Measurements from ENCODE around the gene CLSTN1. TPM values are rescaled to one million over a fixed set of nuclear protein-coding genes. Genes with fewer than 3 reads are reported as not detected.

CLSTN1 gene
- total RNA-seq, 1 experiment from 2014 or later = 72.2 TPM

DNA sequence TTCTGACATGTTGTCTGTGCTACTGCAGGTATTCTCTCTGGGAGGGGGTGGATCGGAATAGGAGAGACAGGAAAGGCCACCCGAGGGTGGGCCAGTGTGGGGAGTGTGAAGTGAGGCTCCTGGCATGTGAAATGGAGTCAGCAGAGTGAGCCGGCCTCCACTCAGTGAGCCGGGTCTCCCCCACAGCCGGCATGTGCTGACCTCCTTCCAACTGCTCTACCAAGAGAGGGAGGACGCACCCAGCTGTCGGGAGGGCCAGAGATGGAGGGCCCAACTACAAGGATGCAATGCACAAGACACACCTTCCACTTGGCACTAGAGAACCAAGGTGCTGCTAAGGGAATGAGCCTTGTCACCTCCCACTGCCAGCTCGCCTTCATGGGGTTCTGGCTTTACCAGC lies 28.2 kb upstream of the CLSTN1 start:
- DNase-seq (ENCODE audit: low read depth) = no peak

- no peak for DNase-seq (ENCODE audit: low read depth)
Measured at GRCh38 chr1:9850442-9851162, 26.8 kb upstream of the CLSTN1 start.

DNA sequence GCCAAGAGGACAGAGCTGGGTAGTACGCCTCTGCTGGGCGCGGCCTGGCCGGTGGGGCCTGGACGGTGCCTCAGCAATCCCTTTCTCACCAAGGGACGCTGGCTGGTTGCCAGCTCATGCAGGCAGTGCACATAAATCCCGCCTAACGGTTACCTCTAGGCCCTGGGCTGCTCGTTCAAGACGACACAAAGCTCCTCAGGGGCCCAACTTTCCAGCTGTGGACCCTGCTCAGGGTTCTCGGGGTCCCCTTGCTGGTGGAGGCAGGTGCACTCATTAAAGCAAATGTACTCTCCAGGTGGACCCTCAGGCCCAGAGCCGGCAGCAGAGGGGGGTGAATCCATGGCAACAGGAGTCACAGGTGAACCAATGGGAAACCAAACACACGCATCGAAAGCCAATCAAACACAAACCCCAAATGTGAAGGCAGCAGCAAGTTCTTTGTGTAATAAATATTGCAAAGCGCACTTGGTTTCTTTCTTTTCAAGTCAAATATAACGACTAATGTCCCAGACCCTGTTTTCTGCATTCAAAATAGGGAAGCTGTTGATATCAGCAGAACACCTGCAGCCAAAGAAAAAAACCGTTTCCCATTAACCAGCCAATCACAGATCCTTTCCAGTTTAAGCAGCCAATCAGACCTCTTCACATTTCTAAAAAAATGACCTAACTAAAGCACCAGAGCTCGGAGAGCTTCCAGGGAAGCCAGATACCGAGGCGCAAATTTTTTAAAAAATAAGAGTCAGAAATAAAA lies 26.1 kb upstream of the CLSTN1 start:
- no peak for DNase-seq (ENCODE audit: low read depth)

GRCh38 chr1:9848022-9848421 lies 24.3 kb upstream of the CLSTN1 start:
- no peak for DNase-seq (ENCODE audit: low read depth)

GRCh38 chr1:9847269-9847668 lies 23.5 kb upstream of the CLSTN1 start:
- DNase-seq (ENCODE audit: low read depth) = no peak

DNA sequence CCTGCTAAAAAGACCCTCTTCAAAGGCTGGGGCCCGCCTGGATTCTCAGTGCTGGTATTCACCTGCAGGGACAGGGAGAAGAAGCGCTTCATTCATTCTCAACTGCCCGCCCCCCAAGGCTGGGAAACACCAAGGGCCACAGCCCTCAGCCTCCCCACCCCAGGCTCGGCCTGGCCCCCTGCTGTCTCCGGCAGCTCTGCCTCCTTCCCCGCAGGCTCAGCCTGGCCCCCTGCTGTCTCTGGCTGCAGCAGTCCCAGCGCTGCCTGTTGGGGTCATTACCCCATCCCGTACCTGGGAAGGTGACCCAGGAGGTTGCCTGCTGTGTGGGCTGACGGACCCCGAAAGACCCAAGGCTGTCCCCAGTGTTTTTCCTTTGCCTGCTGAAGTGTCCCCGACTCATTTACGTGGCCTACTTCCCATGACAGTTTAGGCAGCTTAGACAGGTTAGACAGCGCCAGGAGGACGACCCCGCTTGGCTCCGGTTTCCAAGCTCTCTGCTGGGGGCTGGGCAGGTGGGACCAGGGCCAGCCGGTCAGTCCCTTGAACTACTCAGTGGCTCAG lies 22.9 kb upstream of the CLSTN1 start:
- DNase-seq (ENCODE audit: low read depth) = no peak

DNA sequence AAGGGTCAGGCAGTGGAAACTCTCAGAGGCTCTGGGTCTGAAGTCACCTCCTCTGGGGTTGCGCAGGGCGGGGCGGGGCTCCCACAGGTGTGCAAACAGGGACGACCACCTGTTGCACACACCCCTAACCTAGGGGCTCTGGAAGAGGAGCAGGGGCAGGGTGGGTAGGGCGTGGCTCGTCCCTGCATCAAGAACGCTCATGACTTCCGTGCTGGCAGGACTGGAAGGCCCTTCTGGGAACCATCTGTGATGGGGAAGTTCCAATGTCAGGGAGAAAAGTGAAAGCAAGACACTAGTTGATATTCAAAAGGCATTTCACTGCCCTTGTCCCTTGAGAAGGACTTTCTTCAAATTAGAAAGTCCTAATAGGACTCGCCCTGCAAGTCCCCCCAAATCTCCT lies 22.1 kb upstream of the CLSTN1 start:
- no peak for DNase-seq (ENCODE audit: low read depth)

GRCh38 chr1:9844756-9845155 lies 21.0 kb upstream of the CLSTN1 start:
- DNase-seq (ENCODE audit: low read depth) = no peak

- DNase-seq (ENCODE audit: low read depth) = no peak
Measured at GRCh38 chr1:9844106-9844505, 20.3 kb upstream of the CLSTN1 start.

DNA sequence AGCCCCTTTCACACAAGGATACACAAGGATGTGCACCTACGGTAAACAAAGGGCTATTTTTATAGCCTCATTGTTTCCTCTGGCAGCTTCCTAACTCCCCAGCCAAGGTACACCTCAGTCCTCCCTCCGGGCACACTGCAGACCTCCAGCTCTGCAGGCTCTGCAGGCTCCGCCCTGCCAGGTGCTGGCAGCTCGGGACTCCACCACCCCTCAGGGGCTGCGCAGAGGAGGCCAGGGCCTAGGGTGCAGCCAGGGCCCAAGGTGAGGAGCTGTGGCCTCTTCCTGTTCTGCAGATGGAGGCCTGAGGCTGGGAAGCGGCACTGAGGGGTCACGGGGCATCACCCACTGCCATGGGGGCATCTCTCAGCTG lies 19.8 kb upstream of the CLSTN1 start:
- no peak for DNase-seq (ENCODE audit: low read depth)

- no peak for DNase-seq (ENCODE audit: low read depth)
Measured at GRCh38 chr1:9842781-9843575, 19.2 kb upstream of the CLSTN1 start.

DNA sequence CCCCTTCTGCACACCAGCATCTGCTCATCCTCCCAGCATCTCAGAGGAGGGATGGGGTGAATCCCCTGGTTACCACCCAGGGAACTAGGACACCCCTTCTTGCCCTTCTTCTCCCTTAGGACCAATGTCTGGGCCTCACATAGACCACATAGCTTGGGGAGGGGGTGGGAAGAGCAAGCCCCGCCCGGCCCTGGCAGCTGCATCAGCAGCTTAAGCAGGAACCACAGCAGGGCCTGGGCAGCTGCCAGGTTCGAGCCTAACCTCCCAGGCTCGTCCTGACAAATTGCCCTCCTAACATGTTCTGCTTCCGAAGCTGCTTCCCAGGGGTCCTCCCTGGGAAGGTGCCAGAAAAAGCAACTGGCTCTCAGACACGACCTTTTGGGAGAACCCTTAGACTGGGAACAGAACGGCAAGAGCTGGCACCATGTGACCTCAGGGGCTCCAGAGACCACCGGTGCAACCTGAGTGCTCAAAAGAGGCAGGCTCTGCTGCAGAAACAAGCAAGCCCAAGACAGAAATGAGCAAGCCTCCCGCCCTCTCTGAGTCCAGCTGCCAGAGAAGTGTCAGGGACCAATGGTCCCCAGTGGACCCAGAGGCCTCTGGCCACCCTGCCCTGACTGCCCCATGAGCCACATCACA lies 18.4 kb upstream of the CLSTN1 start:
- no peak for DNase-seq (ENCODE audit: low read depth)

GRCh38 chr1:9841460-9841859 lies 17.7 kb upstream of the CLSTN1 start:
- DNase-seq (ENCODE audit: low read depth) = no peak

- no peak for DNase-seq (ENCODE audit: low read depth)
Measured at GRCh38 chr1:9840176-9840575, 16.4 kb upstream of the CLSTN1 start.

DNA sequence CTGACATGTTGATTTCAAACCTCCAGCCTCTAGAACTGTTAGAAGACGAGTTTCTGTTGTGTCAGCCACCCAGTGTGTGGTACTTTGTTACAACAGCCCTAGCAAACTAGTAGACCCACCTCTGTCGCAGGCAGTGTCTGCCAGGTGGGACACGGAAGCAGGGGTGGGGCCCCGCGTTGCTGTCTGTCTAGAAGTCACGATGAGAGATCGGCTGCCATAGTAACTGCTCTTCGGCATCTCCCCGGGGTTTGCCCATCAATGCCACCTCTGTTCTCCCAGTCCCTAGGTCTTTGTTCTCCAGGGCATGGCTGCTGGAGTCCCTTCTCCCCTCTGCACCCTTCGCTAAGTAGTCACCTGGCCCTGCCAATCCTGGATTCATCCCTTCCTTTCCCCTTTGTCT lies 15.2 kb upstream of the CLSTN1 start:
- no peak for DNase-seq (ENCODE audit: low read depth)

DNA sequence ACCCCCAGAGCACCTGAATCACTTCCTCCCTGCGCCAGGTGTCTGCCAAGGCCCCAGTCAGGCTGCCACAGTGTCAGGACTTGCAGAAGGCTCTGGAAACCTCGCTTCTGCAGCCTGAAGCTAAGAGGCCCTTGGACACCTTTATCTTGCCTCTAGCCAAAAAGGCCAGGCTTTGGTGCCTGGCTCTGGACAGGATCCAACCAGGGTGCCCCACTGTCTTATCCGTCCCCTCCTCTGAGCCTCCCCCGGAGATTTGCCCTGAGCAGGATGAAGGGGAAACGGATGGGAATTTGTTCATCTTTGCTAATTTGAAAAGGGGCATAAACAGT lies 12.8 kb upstream of the CLSTN1 start:
- no peak for DNase-seq (ENCODE audit: low read depth)

DNA sequence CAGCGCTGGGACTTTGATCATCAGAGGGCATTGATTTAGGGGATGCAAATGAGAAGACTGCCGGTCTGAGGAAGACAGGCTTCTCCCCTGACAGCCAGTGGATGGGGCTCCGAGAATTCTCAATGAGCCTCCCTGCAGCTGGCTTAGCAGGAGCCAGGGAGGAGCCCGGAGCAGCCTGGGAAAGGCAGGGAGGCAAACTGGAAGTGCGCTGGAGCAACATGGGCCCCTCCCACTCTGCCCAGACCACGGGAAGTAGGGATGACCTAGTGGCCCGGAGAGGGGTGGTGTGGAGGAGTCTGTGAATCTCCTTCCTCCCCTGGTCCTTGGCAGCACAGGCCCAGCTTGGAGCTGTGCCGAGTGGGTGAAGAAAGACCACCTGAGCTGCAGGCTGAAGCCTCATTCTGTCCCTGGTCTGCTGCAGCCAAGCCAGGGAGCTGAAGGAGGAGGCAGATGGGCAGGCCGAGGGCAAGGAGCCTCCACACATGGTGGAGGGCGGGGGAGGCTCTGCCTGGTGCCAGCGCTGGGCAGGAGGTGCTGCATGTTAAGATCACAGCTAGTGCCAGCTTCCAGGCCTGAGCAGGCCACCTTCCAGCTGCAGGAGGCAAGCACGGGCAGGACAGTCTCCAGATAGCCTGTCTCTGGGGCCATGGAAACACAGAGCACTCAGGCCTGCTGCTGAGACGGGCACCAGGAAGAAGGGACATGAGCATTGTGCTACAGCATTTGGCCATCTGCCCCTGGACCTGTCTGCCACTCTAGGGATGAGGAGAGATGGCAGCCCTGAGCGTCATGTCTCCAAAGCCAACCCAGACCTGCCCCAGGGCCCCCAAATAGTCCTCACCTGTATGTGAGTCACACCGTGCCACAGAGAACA lies 12.2 kb upstream of the CLSTN1 start:
- peak; percentile 55 for DNase-seq (ENCODE audit: low read depth)

DNA sequence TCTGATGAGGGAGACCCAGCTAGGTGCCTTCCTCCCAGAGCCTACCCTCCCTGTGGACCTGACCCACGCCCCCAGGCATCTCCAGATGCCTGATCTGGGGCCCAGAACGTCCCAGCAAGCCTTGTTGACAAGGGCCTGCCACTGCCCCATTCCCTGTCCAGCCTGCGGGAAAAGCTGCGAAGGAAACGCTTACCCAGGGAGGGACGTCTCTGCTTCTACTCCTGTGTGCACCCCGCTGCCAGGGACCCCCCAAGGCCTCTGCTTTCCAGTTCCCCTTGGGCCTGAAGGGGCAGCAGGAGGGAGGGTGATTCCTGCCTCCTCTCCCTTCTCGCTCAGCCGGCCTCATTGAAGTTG lies 11.6 kb upstream of the CLSTN1 start:
- no peak for DNase-seq (ENCODE audit: low read depth)

- DNase-seq (ENCODE audit: low read depth) = no peak
Measured at GRCh38 chr1:9833632-9834031, 9.9 kb upstream of the CLSTN1 start.

- DNase-seq (ENCODE audit: low read depth) = no peak
Measured at GRCh38 chr1:9827558-9828185, 3.9 kb upstream of the CLSTN1 start.

All from HT1080 (cell line).